ENCODE measurements around the gene CFAP68. TPM values are rescaled to one million over a fixed set of nuclear protein-coding genes. Genes with fewer than 3 reads are reported as not detected.

CFAP68 gene
- total and polyA plus RNA-seq, 2 of the 4 experiments (the other 2 are of a cell fraction), result 10.2 to 17.0 TPM

DNA sequence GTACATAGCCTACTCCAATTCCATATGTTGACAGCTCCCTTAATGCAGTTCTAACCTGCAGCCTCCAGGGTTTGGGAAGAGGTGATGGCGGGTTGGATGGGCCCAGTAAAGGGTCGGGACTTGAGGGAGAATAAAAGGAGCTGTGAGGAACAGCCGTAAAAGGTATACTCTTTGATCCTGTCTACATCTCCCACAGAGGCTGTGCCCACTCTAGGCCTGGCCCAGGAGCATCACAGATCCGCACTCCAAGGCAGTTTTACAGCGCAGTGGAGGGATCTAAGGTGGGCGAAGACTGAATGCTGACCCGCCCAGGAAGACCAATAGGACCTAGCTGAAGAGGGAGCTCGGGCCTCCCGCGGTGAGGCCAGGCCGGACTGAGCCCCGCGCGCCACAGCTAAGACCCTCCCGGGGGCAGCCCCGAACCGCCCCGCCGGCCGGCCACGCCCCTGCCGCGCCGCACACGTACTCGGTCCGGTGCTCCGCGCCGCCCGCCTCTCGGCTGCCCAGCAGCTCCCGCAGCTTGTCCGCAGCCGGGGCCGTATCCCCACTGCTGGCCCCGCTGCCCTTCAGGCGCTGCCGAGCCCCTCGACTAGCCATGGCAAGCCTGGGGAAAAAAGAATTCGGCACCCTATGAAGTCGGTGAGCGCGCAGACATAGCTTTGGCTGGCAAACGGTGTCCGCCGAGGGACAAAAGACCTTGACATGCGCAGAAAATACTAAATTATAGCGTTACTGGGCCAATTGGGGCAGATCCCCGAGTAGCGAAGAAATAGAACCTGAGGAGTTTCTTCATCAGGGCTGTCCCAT, 8.3 kb upstream of the CFAP68 start, which contains the start of gene ALG9:
Gene ALG9 (minus strand): TSS at position 696 of the 807 bp plus-strand sequence. CDS start 99 bp downstream, at position 597.
- CTCF ChIA-PET, result interaction anchor here (1.0 to 1.5 kb wide), 4 partner anchors 14 to 111 kb away, joined by 4 to 6 read pairs (median 5); no protein-coding TSS in a partner anchor
- POLR2A ChIA-PET (ENCODE audit: unreplicated experiment), result no interaction called here
- Histone ChIP-seq H3K4ac (ENCODE audit: low read depth, low read length) (peak within 1 kb of the TSS; percentile 85), H3K9me1 (ENCODE audit: insufficient read depth, low read length) (peaks cover 4% of the 10 kb centered on the region; the same call in 1 of the 2 replicates), H3K27ac (ENCODE audit: insufficient read depth, low read length) (peak within 1 kb of the TSS; percentile 97), H2BK5ac (ENCODE audit: low read depth, low read length, poor library complexity, severe bottlenecking) (peak within 1 kb of the TSS; percentile 93), H2AK5ac (ENCODE audit: low read depth, low read length) (peak within 1 kb of the TSS; percentile 54; the same call in 1 of the 2 replicates), H3K9me3 (ENCODE audit: control insufficient read depth, insufficient read depth, low read length) (no peaks in the 10 kb centered on the region), H2BK120ac (ENCODE audit: low read depth, low read length) (peak within 1 kb of the TSS; percentile 69), H3K18ac (ENCODE audit: low read depth, low read length) (peak within 1 kb of the TSS; percentile 67), H3K4me1 (ENCODE audit: control insufficient read depth, insufficient read depth, low read length) (peaks cover 2% of the 10 kb centered on the region), H3K56ac (ENCODE audit: extremely low read depth, insufficient read depth, low read length) (peak within 1 kb of the TSS; percentile 86), H4K5ac (ENCODE audit: low read depth, low read length) (peak within 1 kb of the TSS; percentile 89), H3K4me2 (ENCODE audit: low read depth, low read length) (peak within 1 kb of the TSS; percentile 91), H4K91ac (ENCODE audit: insufficient read depth, low read depth, low read length) (peak within 1 kb of the TSS; percentile 88), H4K8ac (ENCODE audit: low read depth in 2 of 2, low read length in 2 of 2) (peak within 1 kb of the TSS; percentile 89 to 91), H2BK20ac (ENCODE audit: low read depth, low read length) (no peak within 1 kb of the TSS), H3K23ac (ENCODE audit: low read depth, low read length) (peak within 1 kb of the TSS; percentile 50), H3K79me1 (ENCODE audit: low read depth in 1 of 2, low read length in 2 of 2) (peaks cover 3 to 19% of the 10 kb centered on the region in 2 experiments; a peak in 3 of 4 replicates), H3K4me3 (ENCODE audit: insufficient read depth, low read depth, low read length) (peak within 1 kb of the TSS; percentile 94), H2BK15ac (ENCODE audit: low read depth, low read length) (no peak within 1 kb of the TSS), H3K36me3 (ENCODE audit: control insufficient read depth, insufficient read depth, low read length) (peaks cover 4% of the 10 kb centered on the region), H3K27me3 (ENCODE audit: control insufficient read depth, insufficient read depth, low read length) (no peaks in the 10 kb centered on the region), H2AK9ac (replicated peaks; ENCODE audit: low read depth, low read length, poor library complexity) (peak within 1 kb of the TSS; percentile 85), H4K20me1 (ENCODE audit: insufficient read depth, low read length) (no peaks in the 10 kb centered on the region), H2AFZ (replicated peaks; ENCODE audit: low read length, poor library complexity) (peak within 1 kb of the TSS; percentile 90), H3K14ac (replicated peaks; ENCODE audit: low read depth, low read length) (peak within 1 kb of the TSS; percentile 91), H3K9ac (ENCODE audit: low read depth, low read length) (peak within 1 kb of the TSS; percentile 92)
- DNase-seq (peak; percentile 82), ATAC-seq (ENCODE audit: low read depth) (peak; percentile 99)
- TSS peak; percentile 62 for BruUV-seq (replicated peaks)
- in situ Hi-C loops (cut with MboI; ENCODE audit: low sequenced_read_pairs), result no loop called here
- dilution Hi-C loops (cut with HindIII; ENCODE audit: low sequenced_read_pairs, unreplicated experiment), result no loop called here
- WGBS, 2 experiments (ENCODE audit: extremely low coverage in 2 of 2, insufficient read length in 1 of 2), result 0% methylated on average over 23 of the region's 51 CpGs; no CpG with 5 or more reads in 1 of the 2 experiments
- intact Hi-C loops (cut with micrococcal nuclease), result loop anchor here (2.0 to 10.0 kb wide), 2 partner anchors 126 to 354 kb away; partner anchors contain the start of gene PTS
- TF ChIP-seq MXI1 (IDR thresholded peaks at IDR 0.05; ENCODE audit: borderline replicate concordance, low read depth, low read length), result no peak; the same call in 1 of the 2 replicates
- TF ChIP-seq, protein P1, sequence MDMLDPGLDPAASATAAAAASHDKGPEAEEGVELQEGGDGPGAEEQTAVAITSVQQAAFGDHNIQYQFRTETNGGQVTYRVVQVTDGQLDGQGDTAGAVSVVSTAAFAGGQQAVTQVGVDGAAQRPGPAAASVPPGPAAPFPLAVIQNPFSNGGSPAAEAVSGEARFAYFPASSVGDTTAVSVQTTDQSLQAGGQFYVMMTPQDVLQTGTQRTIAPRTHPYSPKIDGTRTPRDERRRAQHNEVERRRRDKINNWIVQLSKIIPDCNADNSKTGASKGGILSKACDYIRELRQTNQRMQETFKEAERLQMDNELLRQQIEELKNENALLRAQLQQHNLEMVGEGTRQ (IDR thresholded peaks at IDR 0.05; ENCODE audit: low read depth, low read length), result no peak
- peak; percentile 20; the same call in 1 of the 2 replicates for TF ChIP-seq POLR2A (IDR thresholded peaks at IDR 0.05; ENCODE audit: low read depth, low read length)
- TF ChIP-seq, protein P2, sequence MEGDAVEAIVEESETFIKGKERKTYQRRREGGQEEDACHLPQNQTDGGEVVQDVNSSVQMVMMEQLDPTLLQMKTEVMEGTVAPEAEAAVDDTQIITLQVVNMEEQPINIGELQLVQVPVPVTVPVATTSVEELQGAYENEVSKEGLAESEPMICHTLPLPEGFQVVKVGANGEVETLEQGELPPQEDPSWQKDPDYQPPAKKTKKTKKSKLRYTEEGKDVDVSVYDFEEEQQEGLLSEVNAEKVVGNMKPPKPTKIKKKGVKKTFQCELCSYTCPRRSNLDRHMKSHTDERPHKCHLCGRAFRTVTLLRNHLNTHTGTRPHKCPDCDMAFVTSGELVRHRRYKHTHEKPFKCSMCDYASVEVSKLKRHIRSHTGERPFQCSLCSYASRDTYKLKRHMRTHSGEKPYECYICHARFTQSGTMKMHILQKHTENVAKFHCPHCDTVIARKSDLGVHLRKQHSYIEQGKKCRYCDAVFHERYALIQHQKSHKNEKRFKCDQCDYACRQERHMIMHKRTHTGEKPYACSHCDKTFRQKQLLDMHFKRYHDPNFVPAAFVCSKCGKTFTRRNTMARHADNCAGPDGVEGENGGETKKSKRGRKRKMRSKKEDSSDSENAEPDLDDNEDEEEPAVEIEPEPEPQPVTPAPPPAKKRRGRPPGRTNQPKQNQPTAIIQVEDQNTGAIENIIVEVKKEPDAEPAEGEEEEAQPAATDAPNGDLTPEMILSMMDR (conservative IDR thresholded peaks at IDR 0.05; ENCODE audit: low read depth, low read length), result peak; percentile 30; the same call in 1 of the 2 replicates
- TF ChIP-seq RCOR1 (IDR thresholded peaks at IDR 0.05; ENCODE audit: insufficient replicate concordance, low read length), result no peak
- 0 out of 2 replicates have a peak, but pooled peaks have one; percentile 7 for TF ChIP-seq SMC3 (IDR thresholded peaks at IDR 0.05; ENCODE audit: low read depth, low read length)
- TF ChIP-seq FOS (IDR thresholded peaks at IDR 0.05; ENCODE audit: low read depth, low read length), result no peak; the same call in 1 of the 2 replicates
- no peak for TF ChIP-seq MAFK (IDR thresholded peaks at IDR 0.05; ENCODE audit: low read depth, low read length)
- no peak for TF ChIP-seq CEBPB (IDR thresholded peaks at IDR 0.05; ENCODE audit: low read depth, low read length)
- no peak for TF ChIP-seq CHD1 (IDR thresholded peaks at IDR 0.05; ENCODE audit: low read depth, low read length)
- no peak for TF ChIP-seq BHLHE40 (IDR thresholded peaks at IDR 0.05; ENCODE audit: low read depth, low read length)
- TF ChIP-seq RAD21 (IDR thresholded peaks at IDR 0.05; ENCODE audit: low read length), result no peak
- TF ChIP-seq MAZ (IDR thresholded peaks at IDR 0.05; ENCODE audit: borderline replicate concordance, low read depth, low read length), result no peak
- TF ChIP-seq RFX5 (IDR thresholded peaks at IDR 0.05; ENCODE audit: low read depth, low read length), result no peak
- TF ChIP-seq NFE2L2 (IDR thresholded peaks at IDR 0.05; ENCODE audit: low read depth, low read length), result no peak

All from IMR-90 (cell line).